Gastrocnemius medialis (tissue), 4 donors: Measurements from ENCODE around the gene STAM2. TPM values are rescaled to one million over a fixed set of nuclear protein-coding genes. Genes with fewer than 3 reads are reported as not detected.

Experiments used
- ATAC-seq, 2 donors: fragments of 150-250 bp; one replicate each; pipeline ENCODE4 v1.9.1; 2016
- DNase-seq, 2 donors: peaks; one replicate each; pipeline ENCODE4 v3.0.0-alpha.2; 2019
- H3K27ac ChIP-seq, 4 donors: fragments of 200-600 bp; sonication (generic); 1 replicate in 1 of 4; 2 replicates in 3 of 4; pipeline ENCODE4 v1.5.1; 2016 to 2018; ENCODE audit warnings: mild to moderate bottlenecking in 2 of 4, moderate library complexity in 1 of 4
- H3K27me3 ChIP-seq, 3 donors: fragments of 200-600 bp; sonication (generic) in 2 of 3; 1 replicate in 1 of 3; 2 replicates in 2 of 3; pipeline versions ENCODE4 v1.5.1 to v1.6.0; 2016 to 2019; ENCODE audit warnings: mild to moderate bottlenecking in 1 of 3, moderate library complexity in 1 of 3
- H3K36me3 ChIP-seq, 2 donors: fragments of 200-600 bp; sonication (generic) in 1 of 2; one replicate each; pipeline ENCODE4 v1.5.1; 2017 to 2018
- H3K4me1 ChIP-seq, 2 donors: fragments of 200-600 bp; sonication (generic) in 1 of 2; one replicate each; pipeline ENCODE4 v1.5.1; 2016 to 2017; ENCODE audit warnings: mild to moderate bottlenecking in 2 of 2
- H3K4me3 ChIP-seq, 4 donors: fragments of 200-600 bp; sonication (generic) in 3 of 4; 1 replicate in 1 of 4; 2 replicates in 3 of 4; pipeline ENCODE4 v1.5.1; 2016 to 2019; ENCODE audit warnings: mild to moderate bottlenecking in 2 of 4
- H3K9me3 ChIP-seq, 3 donors: fragments of 200-600 bp; sonication (generic) in 2 of 3; 1 replicate in 1 of 3; 2 replicates in 2 of 3; pipeline ENCODE4 v1.5.1; 2016 to 2019
- POLR2A ChIP-seq, 2 donors: fragments of 450-650 bp; IDR thresholded peaks; one replicate each; pipeline ENCODE4 v1.6.1; 2017; ENCODE audit warnings: antibody characterized with exemption in 2 of 2, mild to moderate bottlenecking in 2 of 2, moderate library complexity in 2 of 2
- in situ Hi-C, 4 donors: fragments of 200-750 bp; cut with MboI; loops; one replicate each; pipeline versions ENCODE4 v1.15.0 to v1.8.0; 2017; ENCODE audit warnings: low sequenced_read_pairs in 4 of 4
- intact Hi-C: fragments of 100-400 bp; cut with DNase I; formaldehyde crosslinking; loops from one replicate; pipeline ENCODE4 v1.15.1; 2023; ENCODE audit warnings: low total_unique reads
- total RNA-seq, 4 donors: library from RNA; depleted of rRNA; stranded (reverse); fragments of >200 nt; gene quantifications; one replicate each; pipeline versions ENCODE4 v1.1.0 to v1.2.3, GENCODE V29; 2016
- TF ChIP-seq, protein P1 (sequence below), 5 experiments: fragments of 450-650 bp in 3 of 5; fragments of 200-600 bp in 2 of 5; sonication (generic) in 2 of 5; IDR thresholded peaks in 4 of 5; conservative IDR thresholded peaks in 1 of 5; 1 replicate in 4 of 5; 2 replicates in 1 of 5; pipeline ENCODE4 v1.5.1; 2016 to 2019; ENCODE audit warnings: antibody characterized with exemption in 5 of 5, mild to moderate bottlenecking in 3 of 5, moderate library complexity in 3 of 5

Gene STAM2
- total RNA-seq, 4 donors from 2014 or later = 16.7 to 31.8 (median 20.3) TPM

DNA sequence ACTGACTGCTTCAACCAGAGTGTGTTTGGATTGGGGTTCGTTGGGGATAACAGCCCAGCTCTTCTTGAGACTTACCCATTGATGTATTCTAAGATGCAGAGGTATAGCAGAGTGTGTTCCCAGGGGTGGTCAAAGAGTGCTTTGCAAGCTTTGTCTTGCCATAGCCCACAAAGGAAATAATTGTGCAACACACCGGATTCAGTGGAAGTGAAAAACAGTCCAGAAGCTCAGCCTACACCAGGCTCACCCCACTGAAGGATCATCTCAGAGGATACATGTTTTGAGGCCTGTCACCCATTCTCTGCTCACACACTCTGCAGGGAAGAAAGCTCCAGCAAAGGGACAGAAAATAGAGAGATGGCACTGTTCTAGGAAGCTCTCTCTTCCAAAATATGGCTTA, 86.3 kb downstream of the STAM2 start:
- Histone ChIP-seq H3K27ac (no peak overlapping the region), H3K9me3 (no peaks in the 10 kb centered on the region), H3K27me3 (no peaks in the 10 kb centered on the region), H3K36me3 (no peaks in the 10 kb centered on the region), H3K4me3 (no peak overlapping the region), H3K4me1 (no peaks in the 10 kb centered on the region)
- TF ChIP-seq, protein P1, sequence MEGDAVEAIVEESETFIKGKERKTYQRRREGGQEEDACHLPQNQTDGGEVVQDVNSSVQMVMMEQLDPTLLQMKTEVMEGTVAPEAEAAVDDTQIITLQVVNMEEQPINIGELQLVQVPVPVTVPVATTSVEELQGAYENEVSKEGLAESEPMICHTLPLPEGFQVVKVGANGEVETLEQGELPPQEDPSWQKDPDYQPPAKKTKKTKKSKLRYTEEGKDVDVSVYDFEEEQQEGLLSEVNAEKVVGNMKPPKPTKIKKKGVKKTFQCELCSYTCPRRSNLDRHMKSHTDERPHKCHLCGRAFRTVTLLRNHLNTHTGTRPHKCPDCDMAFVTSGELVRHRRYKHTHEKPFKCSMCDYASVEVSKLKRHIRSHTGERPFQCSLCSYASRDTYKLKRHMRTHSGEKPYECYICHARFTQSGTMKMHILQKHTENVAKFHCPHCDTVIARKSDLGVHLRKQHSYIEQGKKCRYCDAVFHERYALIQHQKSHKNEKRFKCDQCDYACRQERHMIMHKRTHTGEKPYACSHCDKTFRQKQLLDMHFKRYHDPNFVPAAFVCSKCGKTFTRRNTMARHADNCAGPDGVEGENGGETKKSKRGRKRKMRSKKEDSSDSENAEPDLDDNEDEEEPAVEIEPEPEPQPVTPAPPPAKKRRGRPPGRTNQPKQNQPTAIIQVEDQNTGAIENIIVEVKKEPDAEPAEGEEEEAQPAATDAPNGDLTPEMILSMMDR (IDR thresholded peaks at IDR 0.05 in 4 of 5, conservative IDR thresholded peaks at IDR 0.05 in 1 of 5) = no peak
- no peak for TF ChIP-seq POLR2A (IDR thresholded peaks at IDR 0.05)
- DNase-seq (no peak), ATAC-seq (no peak)
- intact Hi-C loops = no loop called here
- in situ Hi-C loops = no loop called here

DNA sequence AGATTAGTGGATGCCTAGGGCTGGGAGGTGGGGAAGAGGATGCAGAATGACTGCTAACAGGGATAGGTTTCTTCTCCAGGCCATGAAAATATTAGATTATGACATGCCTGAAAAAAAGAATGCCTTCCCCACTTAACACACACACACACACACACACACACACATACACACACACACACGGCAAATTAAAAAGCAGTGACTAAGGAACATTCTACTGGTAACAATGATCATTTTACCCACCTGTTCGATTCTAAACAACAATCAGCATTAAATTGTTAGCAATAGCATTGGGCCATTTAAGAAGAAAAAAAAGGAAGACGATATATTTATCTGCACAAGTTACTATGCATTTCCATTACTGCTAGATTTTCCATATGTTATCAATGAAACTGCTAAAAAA, 87.6 kb downstream of the STAM2 start:
- in situ Hi-C loops = no loop called here
- Histone ChIP-seq H3K27me3 (no peaks in the 10 kb centered on the region), H3K9me3 (no peaks in the 10 kb centered on the region), H3K4me3 (no peak overlapping the region), H3K27ac (no peak overlapping the region), H3K36me3 (no peaks in the 10 kb centered on the region), H3K4me1 (no peaks in the 10 kb centered on the region)
- DNase-seq = no peak
- intact Hi-C loops = no loop called here
- TF ChIP-seq, protein P1 (IDR thresholded peaks at IDR 0.05 in 4 of 5, conservative IDR thresholded peaks at IDR 0.05 in 1 of 5) = no peak
- no peak for TF ChIP-seq POLR2A (IDR thresholded peaks at IDR 0.05)
- no peak for ATAC-seq

DNA sequence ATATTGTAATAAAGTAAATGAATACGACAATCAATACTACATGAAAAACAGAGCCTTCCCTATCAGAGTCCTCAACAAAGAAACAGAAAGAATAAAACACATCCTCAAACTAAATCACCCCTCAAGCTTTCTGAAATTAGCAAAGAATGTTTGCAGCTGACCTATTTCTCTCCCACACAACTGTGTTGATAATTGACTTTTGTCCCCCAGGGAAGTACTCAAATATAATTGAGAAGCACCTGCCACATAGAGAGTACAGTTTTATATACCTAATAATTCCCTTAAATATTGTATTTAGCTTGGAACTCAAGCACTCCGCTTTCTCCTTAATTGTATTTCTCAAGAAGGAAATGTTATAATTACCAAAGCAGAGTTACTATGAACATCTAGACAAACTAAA, 89.3 kb downstream of the STAM2 start:
- H3K27ac ChIP-seq = no peak overlapping the region
- TF ChIP-seq POLR2A (IDR thresholded peaks at IDR 0.05) = no peak
- TF ChIP-seq, protein P1 (IDR thresholded peaks at IDR 0.05 in 4 of 5, conservative IDR thresholded peaks at IDR 0.05 in 1 of 5) = no peak
- no peak overlapping the region for H3K4me3 ChIP-seq
- DNase-seq (no peak), ATAC-seq (no peak)
- H3K4me1 ChIP-seq = no peaks in the 10 kb centered on the region
- H3K27me3 ChIP-seq = no peaks in the 10 kb centered on the region
- no peaks in the 10 kb centered on the region for H3K36me3 ChIP-seq
- in situ Hi-C loops = no loop called here
- no peaks in the 10 kb centered on the region for H3K9me3 ChIP-seq
- intact Hi-C loops = no loop called here

DNA sequence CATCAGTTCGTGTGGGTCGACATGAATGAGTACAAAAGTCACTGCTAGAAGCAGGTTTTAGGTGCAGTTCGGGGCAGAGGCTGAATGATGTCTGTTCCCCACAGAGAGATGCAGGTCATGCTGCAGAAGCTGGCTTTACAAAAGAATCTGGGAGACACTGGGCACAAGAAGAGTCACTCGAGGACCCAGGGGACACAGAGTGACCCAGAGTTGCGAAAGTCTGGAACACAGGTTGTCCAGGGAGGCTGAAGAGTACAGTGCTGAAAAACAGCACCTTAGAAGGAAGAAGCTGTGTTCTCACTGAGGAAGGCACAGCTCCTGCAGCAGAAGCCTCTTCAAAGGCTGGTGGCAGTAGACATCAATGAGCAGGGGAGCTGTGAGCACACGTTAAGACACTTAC, 91.5 kb downstream of the STAM2 start:
- DNase-seq = no peak
- H3K9me3 ChIP-seq = no peaks in the 10 kb centered on the region
- no peak overlapping the region for H3K27ac ChIP-seq
- H3K36me3 ChIP-seq = no peaks in the 10 kb centered on the region
- intact Hi-C loops = no loop called here
- TF ChIP-seq, protein P1 (IDR thresholded peaks at IDR 0.05 in 4 of 5, conservative IDR thresholded peaks at IDR 0.05 in 1 of 5) = no peak
- TF ChIP-seq POLR2A (IDR thresholded peaks at IDR 0.05) = no peak
- ATAC-seq = no peak
- no peaks in the 10 kb centered on the region for H3K27me3 ChIP-seq
- H3K4me3 ChIP-seq = no peak overlapping the region
- no peaks in the 10 kb centered on the region for H3K4me1 ChIP-seq
- in situ Hi-C loops = no loop called here

DNA sequence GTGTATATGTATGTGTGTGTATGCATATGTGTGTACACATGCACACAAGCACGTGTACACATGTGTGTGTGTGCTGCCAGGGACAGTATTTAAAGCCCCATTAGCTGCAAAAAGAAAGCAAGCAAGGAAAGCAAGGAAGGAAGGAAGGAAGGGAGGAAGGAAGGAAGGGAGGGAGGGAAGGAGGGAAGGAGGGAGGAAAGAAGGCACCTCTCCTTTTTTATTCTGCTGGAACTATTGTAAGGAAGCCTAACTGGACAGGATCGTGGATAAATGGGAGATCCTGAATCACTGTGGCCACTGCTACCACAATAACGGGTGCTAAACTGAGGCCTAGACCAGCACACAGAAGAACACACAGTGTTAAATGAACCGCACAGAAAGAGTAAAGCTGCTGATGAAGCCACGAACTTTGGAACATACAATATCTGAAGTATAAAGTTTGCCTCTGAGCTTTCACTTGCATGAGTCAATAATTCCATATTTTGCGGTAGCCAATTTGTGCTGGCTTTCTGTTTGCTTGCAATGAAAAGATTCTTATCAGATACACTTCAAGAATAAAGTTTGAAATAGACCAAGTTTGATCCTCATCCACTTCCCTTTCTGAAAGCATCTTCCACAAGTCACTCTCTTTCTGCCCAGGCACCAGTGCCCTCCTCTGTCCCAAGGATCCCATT, 92.2 kb downstream of the STAM2 start:
- H3K27ac ChIP-seq = no peak overlapping the region
- ATAC-seq (no peak), DNase-seq (no peak)
- H3K4me1 ChIP-seq = no peaks in the 10 kb centered on the region
- H3K9me3 ChIP-seq = no peaks in the 10 kb centered on the region
- in situ Hi-C loops = no loop called here
- H3K4me3 ChIP-seq = no peak overlapping the region
- H3K27me3 ChIP-seq = no peaks in the 10 kb centered on the region
- TF ChIP-seq, protein P1 (IDR thresholded peaks at IDR 0.05 in 4 of 5, conservative IDR thresholded peaks at IDR 0.05 in 1 of 5) = no peak
- no peak for TF ChIP-seq POLR2A (IDR thresholded peaks at IDR 0.05)
- intact Hi-C loops = no loop called here
- H3K36me3 ChIP-seq = no peaks in the 10 kb centered on the region
